HepG2 (cell line): ENCODE measurements around the gene KLF13. TPM values are rescaled to one million over a fixed set of nuclear protein-coding genes. Genes with fewer than 3 reads are reported as not detected.

Experiments used
- ATAC-seq: fragments of 200-7000 bp; cut with Tn5 transposase; 3 replicates; pipeline ENCODE4 v1.9.1; 2020; ENCODE audit warnings: mild to moderate bottlenecking, moderate library complexity
- BruUV-seq: library from RNA; stranded (reverse); fragments of 400-500 nt; replicated peaks from 2 replicates; lab custom pipeline; 2021; lab: Mats Ljungman, UMichigan
- CTCF ChIA-PET: fragments of 300-600 bp; formaldehyde crosslinking; extraction: SDS; loops from one replicate; lab custom pipeline; 2021; ENCODE audit warnings: low total read pairs, inconsistent platforms, low intra/inter-chr PET ratio; lab: Yijun Ruan, JAX
- POLR2A ChIA-PET: fragments of 350-600 bp; sonication (Branson Sonifier 250); formaldehyde crosslinking; loops from one replicate; lab custom pipeline; 2020; ENCODE audit warnings: antibody characterized with exemption, inconsistent platforms; lab: Yijun Ruan, JAX
- DNase-seq: peaks from one replicate; pipeline ENCODE4 v3.0.0-alpha.2; 2015; ENCODE audit warnings: low spot score
- FAIRE-seq: peaks from 3 replicates; lab custom pipeline; 2011; peaks lifted over from hg19 to GRCh38; lab: Jason Lieb, UNC
- H2AFZ ChIP-seq: one replicate; pipeline ENCODE4 v1.6.1; 2011; ENCODE audit warnings: low read length, inconsistent platforms
- H3K27ac ChIP-seq: fragments of 300-600 bp; 3 replicates; pipeline ENCODE4 v1.8.0; 2011; ENCODE audit warnings: mixed run types, mild to moderate bottlenecking, mixed read lengths, low read length, inconsistent platforms; ENCODE audit not compliant: insufficient read depth; ENCODE audit errors: extremely low read length
- H3K27me3 ChIP-seq, 2 experiments: fragments of 200-600 bp in 1 of 2; 2 replicates in 1 of 2; 3 replicates in 1 of 2; pipeline versions ENCODE4 v1.6.0 to v1.8.0; 2011; ENCODE audit warnings: low read length in 2 of 2, mild to moderate bottlenecking in 2 of 2, moderate library complexity in 2 of 2, inconsistent platforms in 1 of 2; ENCODE audit not compliant: insufficient read depth in 2 of 2, control insufficient read depth in 1 of 2
- H3K36me3 ChIP-seq, 2 experiments: fragments of 200-600 bp in 1 of 2; replicated peaks in 1 of 2; 2 replicates in 1 of 2; 3 replicates in 1 of 2; pipeline versions ENCODE4 v1.5.1 to v1.8.0; 2011; ENCODE audit warnings: low read length in 2 of 2, inconsistent platforms in 1 of 2; ENCODE audit not compliant: insufficient read depth in 2 of 2, control insufficient read depth in 1 of 2
- H3K4me1 ChIP-seq: 2 replicates; pipeline ENCODE4 v1.5.1; 2012; ENCODE audit warnings: low read length, inconsistent platforms; ENCODE audit not compliant: insufficient read depth
- H3K4me2 ChIP-seq: 2 replicates; pipeline ENCODE4 v1.6.0; 2011; ENCODE audit warnings: low read depth, low read length, inconsistent platforms
- H3K4me3 ChIP-seq, 3 experiments: fragments of 200-600 bp in 1 of 3; sonication (generic), shearing (Covaris generic) in 1 of 3; replicated peaks in 1 of 3; 2 replicates each; pipeline ENCODE4 v1.5.1; 2011 to 2016; ENCODE audit warnings: low read length in 3 of 3, inconsistent platforms in 2 of 3, low read depth in 2 of 3, mild to moderate bottlenecking in 2 of 3, control low read depth in 1 of 3, mixed read lengths in 1 of 3; ENCODE audit not compliant: insufficient read depth in 1 of 3
- H3K79me2 ChIP-seq: one replicate; pipeline ENCODE4 v1.6.1; 2011; ENCODE audit warnings: low read length, inconsistent platforms; ENCODE audit not compliant: insufficient read depth
- H3K9ac ChIP-seq: 2 replicates; pipeline ENCODE4 v1.6.0; 2011; ENCODE audit warnings: mild to moderate bottlenecking, low read depth, low read length, inconsistent platforms; ENCODE audit not compliant: insufficient read depth
- H3K9me3 ChIP-seq: 2 replicates; pipeline ENCODE4 v1.5.1; 2012; ENCODE audit warnings: mild to moderate bottlenecking, low read length
- H4K20me1 ChIP-seq: 2 replicates; pipeline ENCODE4 v1.6.0; 2011; ENCODE audit warnings: inconsistent platforms, mild to moderate bottlenecking, low read length, moderate library complexity; ENCODE audit not compliant: insufficient read depth
- BRCA1 ChIP-seq: sonication (generic); formaldehyde crosslinking; IDR thresholded peaks from 2 replicates; pipeline ENCODE4 v1.4.0; 2020; ENCODE audit warnings: missing genetic modification reagents
- CBX5 ChIP-seq: sonication (generic); formaldehyde crosslinking; IDR thresholded peaks from 2 replicates; pipeline ENCODE4 v1.4.0; 2020; ENCODE audit warnings: missing genetic modification reagents, borderline replicate concordance
- CERS6 ChIP-seq: sonication (generic); formaldehyde crosslinking; IDR thresholded peaks from 2 replicates; pipeline ENCODE4 v1.5.0; 2020; ENCODE audit warnings: missing genetic modification reagents
- GZF1 ChIP-seq: sonication (generic); formaldehyde crosslinking; IDR thresholded peaks from 2 replicates; pipeline ENCODE4 v1.5.1; 2020; ENCODE audit warnings: mild to moderate bottlenecking, missing genetic modification reagents
- HOXD1 ChIP-seq: sonication (generic); formaldehyde crosslinking; IDR thresholded peaks from 2 replicates; pipeline ENCODE4 v1.5.0; 2020; ENCODE audit warnings: missing genetic modification reagents
- MEIS1 ChIP-seq: sonication (generic); formaldehyde crosslinking; IDR thresholded peaks from 2 replicates; pipeline ENCODE4 v1.9.0; 2021; ENCODE audit warnings: mild to moderate bottlenecking, missing genetic modification reagents, moderate library complexity, borderline replicate concordance
- MZF1 ChIP-seq: sonication (generic); formaldehyde crosslinking; IDR thresholded peaks from 2 replicates; pipeline ENCODE4 v1.8.1; 2023; ENCODE audit warnings: mild to moderate bottlenecking, missing genetic modification reagents, borderline replicate concordance
- REPIN1 ChIP-seq: sonication (generic); formaldehyde crosslinking; IDR thresholded peaks from 2 replicates; pipeline ENCODE4 v1.8.0; 2022; ENCODE audit warnings: missing genetic modification reagents, low read depth, mild to moderate bottlenecking, borderline replicate concordance
- STAG1 ChIP-seq: sonication (generic); formaldehyde crosslinking; IDR thresholded peaks from 2 replicates; pipeline ENCODE4 v1.4.0; 2020; ENCODE audit warnings: missing genetic modification reagents
- TAF1 ChIP-seq: sonication (generic); formaldehyde crosslinking; IDR thresholded peaks from 2 replicates; pipeline ENCODE4 v1.4.0; 2020; ENCODE audit warnings: missing genetic modification reagents
- ZNF12 ChIP-seq: sonication (generic); formaldehyde crosslinking; IDR thresholded peaks from 2 replicates; pipeline ENCODE4 v1.5.0; 2020; ENCODE audit warnings: missing genetic modification reagents
- ZNF276 ChIP-seq: sonication (generic); formaldehyde crosslinking; IDR thresholded peaks from 2 replicates; pipeline ENCODE4 v1.4.0; 2020; ENCODE audit warnings: mild to moderate bottlenecking, low read depth, missing genetic modification reagents
- ZNF782 ChIP-seq: sonication (generic); formaldehyde crosslinking; IDR thresholded peaks from 2 replicates; pipeline ENCODE4 v1.4.0; 2020; ENCODE audit warnings: missing genetic modification reagents, mild to moderate bottlenecking, borderline replicate concordance
- WGBS: methylation state at CpG from one replicate; pipeline ENCODE4 v1.1.6; 2017; ENCODE audit warnings: low lambda C conversion rate; 5-methylcytosine and 5-hydroxymethylcytosine counted together
- in situ Hi-C: cut with HindIII; loops from 2 replicates; pipeline ENCODE4 v1.10.0; 2017; ENCODE audit warnings: low pct_unique_long_range_greater_than_20kb; ENCODE audit not compliant: extremely low pct_ligation_motif_present
- intact Hi-C: fragments of 100-400 bp; cut with micrococcal nuclease; formaldehyde crosslinking; loops from one replicate; pipeline ENCODE4 v1.10.0; 2022; ENCODE audit not compliant: unreplicated experiment
- polyA plus RNA-seq, 8 experiments: library from polyadenylated mRNA; depleted of rRNA in 3 of 8; stranded (reverse) in 7 of 8; unstranded in 1 of 8; fragments of >200 nt; fragmentation: Illumina TruSeq in 4 of 8; extraction: Trizol in 4 of 8; gene quantifications; 2 replicates each; pipeline versions ENCODE4 v1.2.1 to v1.2.3, GENCODE V29; 2011 to 2016; ENCODE audit warnings: low read depth in 4 of 8, missing spikeins in 1 of 8, mixed read lengths in 1 of 8; ENCODE audit not compliant: insufficient read depth in 1 of 8
- total RNA-seq, 5 experiments: library from RNA; depleted of rRNA; stranded (reverse); fragments of >200 nt; fragmentation: Illumina TruSeq; extraction: Trizol; gene quantifications; 2 replicates each; pipeline ENCODE4 v1.2.3, GENCODE V29; 2016; ENCODE audit warnings: low read depth in 1 of 5
- TF ChIP-seq, protein P1 (sequence below): sonication (generic); formaldehyde crosslinking; IDR thresholded peaks from 2 replicates; pipeline ENCODE4 v1.4.0; 2020; ENCODE audit warnings: mild to moderate bottlenecking, missing genetic modification reagents
- TF ChIP-seq, protein P2 (sequence below): IDR thresholded peaks from 2 replicates; pipeline ENCODE4 v1.6.1; 2016; ENCODE audit warnings: control low read depth

KLF13 gene
- total and polyA plus RNA-seq, 2 of the 13 experiments (the other 11 are each of a cell fraction or from before 2014, with no cell fraction given) = 16.8 to 25.1 TPM

- CTCF ChIA-PET = no interaction called here
Measured at GRCh38 chr15:31390777-31391486, 64.3 kb downstream of the KLF13 start.

More at GRCh38 chr15:31390777-31391486, 64.3 kb downstream of the KLF13 start:
- H2AFZ ChIP-seq = no peak overlapping the region
- H3K27me3 ChIP-seq = peaks cover 2 to 18% of the 10 kb centered on the region in 2 experiments; a peak in 2 of 5 replicates
- ATAC-seq (no peak), DNase-seq (no peak), FAIRE-seq (no peak)
- no peaks in the 10 kb centered on the region for H4K20me1 ChIP-seq
- WGBS = 43% methylated on average over 2 of the region's 6 CpGs
- POLR2A ChIA-PET = no interaction called here
- no TSS peak for BruUV-seq
- H3K4me1 ChIP-seq = peaks cover 25% of the 10 kb centered on the region
- H3K9ac ChIP-seq = no peak overlapping the region
- no peak overlapping the region for H3K27ac ChIP-seq
- no peaks in the 10 kb centered on the region for H3K36me3 ChIP-seq
- intact Hi-C loops = loop anchor here (5.0 kb wide), 1 partner anchor 174 kb away; no protein-coding TSS in a partner anchor
- H3K4me2 ChIP-seq = no peak overlapping the region
- in situ Hi-C loops = no loop called here
- no peaks in the 10 kb centered on the region for H3K9me3 ChIP-seq
- TF ChIP-seq MZF1 (CRISPR knock-in tag) (no peak), BRCA1 (CRISPR knock-in tag) (no peak), MEIS1 (CRISPR knock-in tag) (no peak), ZNF12 (CRISPR knock-in tag) (no peak), CERS6 (CRISPR knock-in tag) (no peak), ZNF782 (CRISPR knock-in tag) (no peak), STAG1 (CRISPR knock-in tag) (no peak), REPIN1 (CRISPR knock-in tag) (no peak), TAF1 (CRISPR knock-in tag) (no peak), CBX5 (CRISPR knock-in tag) (no peak), HOXD1 (CRISPR knock-in tag) (no peak), GZF1 (no peak), ZNF276 (CRISPR knock-in tag) (no peak)
- TF ChIP-seq, protein P1, sequence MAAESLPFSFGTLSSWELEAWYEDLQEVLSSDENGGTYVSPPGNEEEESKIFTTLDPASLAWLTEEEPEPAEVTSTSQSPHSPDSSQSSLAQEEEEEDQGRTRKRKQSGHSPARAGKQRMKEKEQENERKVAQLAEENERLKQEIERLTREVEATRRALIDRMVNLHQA (CRISPR knock-in tag) = no peak
- TF ChIP-seq, protein P2, sequence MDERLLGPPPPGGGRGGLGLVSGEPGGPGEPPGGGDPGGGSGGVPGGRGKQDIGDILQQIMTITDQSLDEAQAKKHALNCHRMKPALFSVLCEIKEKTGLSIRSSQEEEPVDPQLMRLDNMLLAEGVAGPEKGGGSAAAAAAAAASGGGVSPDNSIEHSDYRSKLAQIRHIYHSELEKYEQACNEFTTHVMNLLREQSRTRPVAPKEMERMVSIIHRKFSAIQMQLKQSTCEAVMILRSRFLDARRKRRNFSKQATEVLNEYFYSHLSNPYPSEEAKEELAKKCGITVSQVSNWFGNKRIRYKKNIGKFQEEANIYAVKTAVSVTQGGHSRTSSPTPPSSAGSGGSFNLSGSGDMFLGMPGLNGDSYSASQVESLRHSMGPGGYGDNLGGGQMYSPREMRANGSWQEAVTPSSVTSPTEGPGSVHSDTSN = no peak
- no peaks in the 10 kb centered on the region for H3K79me2 ChIP-seq
- no peak overlapping the region for H3K4me3 ChIP-seq
